HG03558 (cell line): ENCODE data around the gene DDX49.

Experiments used
- ATAC-seq: cut with Tn5 transposase; IDR thresholded peaks from one replicate; pipeline ENCODE4 v1.9.1; 2021; ENCODE audit warnings: moderate number of reproducible peaks; ENCODE audit not compliant: unreplicated experiment; ENCODE audit errors: extremely low read depth

Gene DDX49

DNA sequence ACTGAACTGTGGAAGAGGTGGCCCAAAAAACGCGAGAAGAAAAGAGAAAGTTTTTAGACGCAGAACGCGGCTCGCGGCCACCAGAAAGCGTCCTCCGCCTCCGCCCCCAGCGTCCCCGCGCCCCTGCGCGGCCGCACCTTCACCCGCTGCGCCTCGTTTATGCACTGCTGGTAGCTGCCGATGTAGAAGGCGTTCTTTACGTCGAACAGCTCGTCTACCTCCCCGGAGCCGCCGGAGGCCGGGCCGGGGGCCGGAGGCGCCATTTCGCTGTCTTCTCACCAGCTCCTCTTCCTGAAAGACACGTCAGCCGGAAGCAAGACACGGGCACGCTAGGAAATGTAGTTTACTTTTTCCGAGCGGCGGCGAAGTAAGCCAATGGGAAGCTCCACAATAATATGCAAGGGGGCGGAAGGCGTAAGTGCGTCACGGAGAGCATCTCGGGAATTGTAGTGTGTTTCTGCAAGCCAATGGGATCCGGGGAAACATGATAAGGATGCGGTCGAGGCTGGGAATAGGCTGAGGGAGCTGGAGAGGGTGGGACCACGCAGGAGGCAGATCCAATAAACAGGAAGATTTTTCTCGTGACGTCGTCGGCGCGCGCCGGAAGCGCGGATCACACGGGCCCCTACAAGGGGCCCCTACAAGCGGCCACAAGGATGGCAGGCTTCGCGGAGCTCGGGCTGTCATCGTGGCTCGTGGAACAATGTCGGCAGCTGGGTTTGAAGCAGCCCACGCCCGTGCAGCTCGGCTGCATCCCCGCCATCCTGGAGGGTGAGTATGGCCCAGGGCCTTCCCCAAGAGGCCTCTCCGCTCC, at the start of gene DDX49, which contains the start of gene COPE:
DDX49 (plus strand) TSS at position 630 of the 814 bp plus-strand sequence; CDS start at position 657, 27 bp downstream.
COPE (minus strand) TSS at position 302 of the 814 bp plus-strand sequence; CDS start at position 263, 39 bp downstream.
- ATAC-seq: peak; percentile 86

- no peak for ATAC-seq
Observed at GRCh38 chr19:18869781-18870530, 49.6 kb upstream of the DDX49 start.

GRCh38 chr19:18870531-18871172, 48.9 kb upstream of the DDX49 start:
- no peak for ATAC-seq

DNA sequence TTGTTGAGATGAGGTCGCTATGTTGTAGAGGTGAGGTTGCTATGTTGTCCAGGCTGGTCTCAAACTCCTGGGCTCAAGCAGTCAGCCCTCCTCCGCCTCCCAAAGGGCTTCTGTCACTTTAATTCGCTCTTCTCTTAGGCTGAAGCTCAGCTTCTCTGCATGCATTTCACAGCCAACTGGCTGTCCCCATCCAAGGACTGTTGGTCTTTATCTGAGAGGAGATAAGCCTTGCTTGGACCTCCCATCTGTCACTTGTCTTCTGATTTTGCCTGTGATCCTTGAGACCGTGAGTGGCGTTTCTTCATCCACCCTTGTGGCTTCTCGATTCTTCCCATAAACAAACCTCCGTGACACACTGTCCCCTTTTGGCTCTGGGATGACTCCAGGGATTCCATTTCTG, 48.0 kb upstream of the DDX49 start:
- ATAC-seq: no peak

- no peak for ATAC-seq
Observed at GRCh38 chr19:18875726-18876125, 43.8 kb upstream of the DDX49 start.

- ATAC-seq: no peak
Observed at GRCh38 chr19:18876865-18877264, 42.6 kb upstream of the DDX49 start.

DNA sequence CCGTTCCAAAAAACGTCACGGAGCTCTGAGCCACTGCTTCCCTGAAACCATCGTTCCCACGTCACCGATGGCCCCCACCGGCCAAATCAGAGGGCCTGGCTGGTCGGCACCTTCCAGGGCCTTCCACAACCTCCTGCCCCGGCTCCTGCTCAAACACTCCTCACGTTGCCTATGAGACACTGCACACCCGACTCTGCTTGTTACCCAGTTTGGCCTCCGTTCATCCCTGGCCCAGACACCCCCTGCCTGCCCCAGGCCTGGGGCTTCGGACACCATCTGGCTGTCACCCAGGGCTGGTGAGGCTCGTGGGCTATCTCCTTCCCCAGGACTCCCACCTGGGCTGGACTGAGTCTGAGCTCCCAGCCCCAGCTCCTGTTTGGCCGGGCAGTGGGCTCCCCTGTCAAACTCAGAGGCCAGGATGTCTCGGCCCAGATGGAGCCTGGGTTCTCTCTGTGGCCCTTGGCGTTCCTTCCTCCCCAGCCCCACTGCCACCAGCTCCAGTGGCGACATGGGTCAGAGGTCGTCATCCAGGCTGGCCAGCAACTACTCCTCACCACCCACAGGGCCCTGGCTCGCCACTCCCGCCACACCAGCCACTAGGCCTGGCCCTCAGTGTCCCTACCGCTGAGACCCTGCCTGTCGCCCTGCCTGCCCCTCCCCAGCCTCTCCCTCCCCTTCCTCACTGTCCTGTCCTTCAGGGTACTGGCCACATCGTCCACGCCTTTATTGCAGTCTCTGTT, 41.3 kb upstream of the DDX49 start:
- no peak for ATAC-seq

- ATAC-seq: no peak
Observed at GRCh38 chr19:18878858-18879578, 40.5 kb upstream of the DDX49 start.

GRCh38 chr19:18879579-18880373, 39.7 kb upstream of the DDX49 start:
- ATAC-seq: no peak

DNA sequence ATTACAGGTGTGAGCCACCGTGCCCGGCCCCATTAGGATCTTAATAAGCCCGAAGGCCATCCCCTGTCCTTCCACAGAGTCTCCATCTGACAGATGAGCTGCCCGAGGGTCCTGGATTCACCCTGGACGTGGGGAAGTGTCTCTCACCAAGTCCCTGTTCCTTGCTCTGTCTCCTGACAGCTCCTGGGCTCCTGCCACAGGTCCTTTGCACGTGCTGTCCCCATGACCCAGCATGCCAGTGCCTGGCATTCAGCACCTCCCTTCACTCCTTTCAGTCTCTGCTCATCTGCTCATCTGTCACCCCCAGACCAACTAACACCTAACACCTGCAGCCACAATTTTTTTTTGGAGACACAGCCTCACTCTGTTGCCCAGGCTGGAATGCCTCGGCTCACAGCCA, 38.0 kb upstream of the DDX49 start:
- no peak for ATAC-seq

DNA sequence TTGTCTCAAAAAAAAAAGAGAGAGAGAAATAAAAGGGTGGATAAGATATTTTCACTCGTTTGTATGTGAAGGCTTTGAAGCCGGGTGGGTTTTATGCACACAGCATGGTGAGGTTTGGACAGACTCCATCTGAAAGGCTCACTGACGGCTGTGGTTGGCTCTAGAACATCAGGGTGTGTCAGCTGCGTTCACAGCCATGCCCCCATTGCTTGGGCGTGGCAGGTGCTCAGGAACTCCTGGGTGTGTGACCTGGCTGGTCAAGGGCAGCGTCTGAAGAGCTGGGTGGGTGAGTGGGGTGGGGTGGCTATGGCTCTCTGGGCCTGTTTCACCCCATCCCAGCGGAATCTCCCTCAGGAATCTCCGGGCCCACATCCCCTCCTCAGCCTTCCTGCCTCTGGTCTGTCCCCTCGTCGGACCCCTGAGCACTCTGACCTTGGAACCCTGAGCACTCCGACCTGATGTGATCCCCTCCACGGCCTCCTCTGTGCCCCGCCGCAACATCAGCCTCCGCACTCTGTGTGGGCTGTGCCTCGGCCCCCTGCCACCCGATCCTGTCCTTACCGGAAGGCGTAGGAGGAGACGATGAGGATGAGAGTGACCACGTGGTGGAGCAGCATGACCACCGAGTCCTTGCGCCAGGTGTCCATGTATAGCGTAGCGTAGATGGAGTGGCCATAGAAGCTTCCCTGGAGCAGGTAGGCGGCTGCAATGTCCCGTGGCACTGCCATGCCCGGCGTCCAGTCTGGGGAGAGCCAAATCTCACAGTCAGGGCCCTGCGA, 35.8 kb upstream of the DDX49 start:
- no peak for ATAC-seq

DNA sequence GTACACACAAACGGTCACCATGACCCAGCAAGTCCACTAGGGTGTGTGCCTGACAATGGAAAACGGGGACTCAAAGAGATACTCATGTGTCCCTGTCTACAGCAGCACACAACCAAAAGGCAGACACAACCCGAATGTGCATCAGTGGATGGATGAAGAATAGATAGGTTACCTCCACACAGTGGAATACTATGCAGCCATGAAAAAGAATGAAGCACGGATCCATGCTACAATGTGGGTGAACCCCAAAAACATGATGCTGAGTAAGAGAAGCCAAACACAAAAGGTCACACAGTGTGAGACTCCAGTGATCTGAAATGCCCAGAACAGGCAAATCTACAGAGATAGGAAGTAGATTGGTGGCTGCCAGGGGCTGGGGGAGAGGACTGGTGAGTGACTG, 32.5 kb upstream of the DDX49 start:
- ATAC-seq: no peak

DNA sequence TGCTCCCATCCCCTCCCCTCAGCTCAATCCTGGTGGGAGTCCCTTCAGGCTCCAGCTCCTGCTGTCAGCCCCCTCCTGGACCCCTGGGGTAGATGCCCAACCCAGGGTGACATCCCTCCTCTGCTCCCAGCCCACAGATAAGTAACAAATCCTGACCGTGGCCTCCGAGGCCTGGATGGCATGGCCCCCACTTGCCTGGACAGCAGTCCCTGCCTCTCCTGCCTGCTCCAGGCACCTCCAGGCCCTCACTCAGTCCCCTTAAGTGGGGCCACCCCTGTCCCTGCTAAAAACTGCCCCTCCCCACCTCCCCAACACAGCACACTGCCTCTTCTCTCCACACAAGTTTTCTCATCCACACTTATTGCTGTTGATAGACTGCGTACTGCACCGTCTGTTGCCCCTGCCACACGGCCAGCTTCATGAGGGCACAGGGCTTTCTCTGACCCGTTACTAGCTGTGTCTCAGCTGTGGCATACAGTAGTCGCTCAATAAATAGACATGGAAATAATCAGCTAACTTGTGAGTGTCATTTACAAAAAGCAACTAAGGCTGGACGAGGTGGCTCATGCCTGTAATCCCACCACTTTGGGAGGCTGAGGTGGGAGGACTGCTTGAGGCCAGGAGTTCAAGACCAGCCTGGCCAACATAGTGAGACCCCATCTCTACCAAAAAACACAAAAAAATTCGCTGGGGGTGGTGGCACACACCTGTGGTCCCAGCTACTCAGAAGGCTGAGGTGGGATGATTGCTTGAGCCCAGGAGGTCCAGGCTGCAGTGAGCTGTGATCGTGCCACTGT, 29.4 kb upstream of the DDX49 start:
- no peak for ATAC-seq

- ATAC-seq: no peak
Observed at GRCh38 chr19:18893587-18894253, 25.8 kb upstream of the DDX49 start.

GRCh38 chr19:18894254-18895037, 25.1 kb upstream of the DDX49 start:
- ATAC-seq: no peak
